Astrocyte (in vitro differentiated cells and primary cell): ENCODE measurements around the gene STUB1.

ENCODE experiments used
- EZH2 ChIP-seq: IDR thresholded peaks from 2 replicates; pipeline ENCODE4 v1.6.1; 2012; ENCODE audit warnings: mild to moderate bottlenecking, low read length, inconsistent platforms; ENCODE audit not compliant: insufficient read depth
- TF ChIP-seq, protein P1 (sequence below): IDR thresholded peaks from 2 replicates; pipeline ENCODE4 v1.5.1; 2011; ENCODE audit warnings: low read depth, mild to moderate bottlenecking, inconsistent platforms, low read length, moderate library complexity; ENCODE audit not compliant: insufficient read depth

DNA sequence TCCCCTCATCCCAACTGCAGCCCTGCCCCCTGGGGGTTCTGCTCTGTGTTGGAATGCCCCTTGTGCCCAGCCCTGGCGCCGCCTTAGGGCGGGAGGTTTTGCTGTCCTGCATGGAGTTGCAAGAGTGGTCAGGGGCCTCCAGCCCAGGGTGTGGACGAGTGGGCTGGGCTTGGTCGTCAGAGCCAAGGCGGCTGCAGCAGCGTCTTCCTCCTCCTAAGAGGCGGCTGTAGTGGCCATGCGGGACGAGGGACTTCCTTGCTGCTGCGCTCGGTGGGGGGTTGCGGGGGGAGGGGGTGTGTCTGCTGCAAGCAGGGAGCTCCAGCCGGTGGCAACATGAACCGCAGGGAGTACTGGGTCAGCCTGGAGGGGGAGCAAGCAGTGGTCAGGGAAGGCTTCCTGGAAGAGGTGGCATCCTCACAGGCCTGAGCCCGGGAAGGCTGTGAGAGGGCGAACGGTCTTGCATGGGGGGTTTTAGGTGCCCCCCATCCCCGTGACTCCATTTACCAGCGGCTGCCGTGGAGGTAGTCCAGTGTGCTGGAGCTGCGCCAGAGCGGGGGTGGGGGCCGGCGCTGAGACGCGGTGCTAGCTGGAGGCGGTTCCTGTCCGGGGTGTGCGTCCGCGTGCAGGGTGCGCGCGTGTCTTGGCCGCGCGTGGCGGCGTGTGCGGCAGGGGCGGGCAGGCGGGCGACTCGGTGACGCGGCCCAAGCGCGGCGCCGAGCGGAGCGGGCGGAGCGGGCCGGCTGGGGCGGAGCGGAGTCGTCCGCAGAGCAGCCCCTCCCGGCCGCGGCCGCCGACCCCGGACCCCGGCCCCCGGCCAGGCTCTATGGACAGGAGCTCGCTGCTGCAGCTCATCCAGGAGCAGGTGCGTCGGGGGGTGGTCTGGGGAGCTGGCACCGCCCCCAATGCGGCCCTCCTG lies 5.0 kb upstream of the STUB1 start, which contains the start of gene RHBDL1:
- TF ChIP-seq EZH2 = no peak
- TF ChIP-seq, protein P1, sequence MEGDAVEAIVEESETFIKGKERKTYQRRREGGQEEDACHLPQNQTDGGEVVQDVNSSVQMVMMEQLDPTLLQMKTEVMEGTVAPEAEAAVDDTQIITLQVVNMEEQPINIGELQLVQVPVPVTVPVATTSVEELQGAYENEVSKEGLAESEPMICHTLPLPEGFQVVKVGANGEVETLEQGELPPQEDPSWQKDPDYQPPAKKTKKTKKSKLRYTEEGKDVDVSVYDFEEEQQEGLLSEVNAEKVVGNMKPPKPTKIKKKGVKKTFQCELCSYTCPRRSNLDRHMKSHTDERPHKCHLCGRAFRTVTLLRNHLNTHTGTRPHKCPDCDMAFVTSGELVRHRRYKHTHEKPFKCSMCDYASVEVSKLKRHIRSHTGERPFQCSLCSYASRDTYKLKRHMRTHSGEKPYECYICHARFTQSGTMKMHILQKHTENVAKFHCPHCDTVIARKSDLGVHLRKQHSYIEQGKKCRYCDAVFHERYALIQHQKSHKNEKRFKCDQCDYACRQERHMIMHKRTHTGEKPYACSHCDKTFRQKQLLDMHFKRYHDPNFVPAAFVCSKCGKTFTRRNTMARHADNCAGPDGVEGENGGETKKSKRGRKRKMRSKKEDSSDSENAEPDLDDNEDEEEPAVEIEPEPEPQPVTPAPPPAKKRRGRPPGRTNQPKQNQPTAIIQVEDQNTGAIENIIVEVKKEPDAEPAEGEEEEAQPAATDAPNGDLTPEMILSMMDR = no peak
